ENCODE measurements around the gene DOCK2. TPM values are rescaled to one million over a fixed set of nuclear protein-coding genes. Genes with fewer than 3 reads are reported as not detected.

Gene DOCK2
- total RNA-seq, 4 donors from 2014 or later: 2.0 to 17.4 (median 7.5) TPM

DNA sequence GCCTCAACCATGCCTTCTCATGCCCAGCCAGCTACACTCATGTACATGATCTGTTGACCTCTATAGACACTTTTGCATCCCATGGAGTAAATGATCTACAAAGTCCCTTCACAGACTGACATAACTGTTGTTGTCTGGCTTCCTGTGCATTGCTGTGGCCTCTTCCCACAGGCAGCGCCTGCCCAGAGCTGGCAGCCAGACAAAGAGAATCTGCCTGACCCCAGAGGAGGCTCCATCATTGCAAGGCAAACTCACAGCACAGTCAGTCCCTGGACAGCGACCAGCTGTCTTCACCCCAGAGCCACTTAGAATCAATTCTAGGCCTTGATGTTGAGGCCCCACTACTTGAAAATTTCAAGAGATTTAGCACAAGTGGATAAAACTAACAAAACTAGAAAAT is 277.7 kb downstream of the DOCK2 start:
- Histone ChIP-seq H3K4me1 (no peaks in the 10 kb centered on the region), H3K9me3 (no peaks in the 10 kb centered on the region), H3K4me3 (no peak overlapping the region), H3K36me3 (no peaks in the 10 kb centered on the region), H3K27ac (no peak overlapping the region), H3K27me3 (no peaks in the 10 kb centered on the region)
- intact Hi-C loops (cut with DNase I; ENCODE audit: low total_unique reads): no loop called here
- DNase-seq: no peak
- TF ChIP-seq, protein P1, sequence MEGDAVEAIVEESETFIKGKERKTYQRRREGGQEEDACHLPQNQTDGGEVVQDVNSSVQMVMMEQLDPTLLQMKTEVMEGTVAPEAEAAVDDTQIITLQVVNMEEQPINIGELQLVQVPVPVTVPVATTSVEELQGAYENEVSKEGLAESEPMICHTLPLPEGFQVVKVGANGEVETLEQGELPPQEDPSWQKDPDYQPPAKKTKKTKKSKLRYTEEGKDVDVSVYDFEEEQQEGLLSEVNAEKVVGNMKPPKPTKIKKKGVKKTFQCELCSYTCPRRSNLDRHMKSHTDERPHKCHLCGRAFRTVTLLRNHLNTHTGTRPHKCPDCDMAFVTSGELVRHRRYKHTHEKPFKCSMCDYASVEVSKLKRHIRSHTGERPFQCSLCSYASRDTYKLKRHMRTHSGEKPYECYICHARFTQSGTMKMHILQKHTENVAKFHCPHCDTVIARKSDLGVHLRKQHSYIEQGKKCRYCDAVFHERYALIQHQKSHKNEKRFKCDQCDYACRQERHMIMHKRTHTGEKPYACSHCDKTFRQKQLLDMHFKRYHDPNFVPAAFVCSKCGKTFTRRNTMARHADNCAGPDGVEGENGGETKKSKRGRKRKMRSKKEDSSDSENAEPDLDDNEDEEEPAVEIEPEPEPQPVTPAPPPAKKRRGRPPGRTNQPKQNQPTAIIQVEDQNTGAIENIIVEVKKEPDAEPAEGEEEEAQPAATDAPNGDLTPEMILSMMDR (IDR thresholded peaks at IDR 0.05): no peak
- no peak for TF ChIP-seq POLR2A (IDR thresholded peaks at IDR 0.05)

DNA sequence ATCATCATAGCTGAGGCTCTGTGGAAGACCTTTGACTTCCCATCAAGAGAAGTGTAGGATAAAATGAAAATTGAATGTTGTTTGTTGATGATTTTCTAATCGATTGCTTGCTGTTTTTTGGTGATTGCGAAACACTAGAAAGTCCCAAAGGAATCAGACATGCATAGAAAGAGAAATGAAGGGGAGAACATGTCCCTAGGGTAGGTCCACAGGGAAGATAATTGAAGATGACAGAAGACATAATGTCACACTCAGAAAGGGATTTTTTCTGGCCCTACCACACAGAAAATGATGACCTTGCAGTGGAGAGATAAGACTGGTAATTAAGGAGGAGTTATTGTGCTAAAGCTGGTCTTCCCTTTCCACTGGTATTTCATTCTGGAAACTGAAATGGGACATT is 280.4 kb downstream of the DOCK2 start:
- Histone ChIP-seq H3K4me1 (no peaks in the 10 kb centered on the region), H3K4me3 (no peak overlapping the region), H3K36me3 (no peaks in the 10 kb centered on the region), H3K27ac (no peak overlapping the region), H3K27me3 (no peaks in the 10 kb centered on the region), H3K9me3 (no peaks in the 10 kb centered on the region)
- TF ChIP-seq, protein P1 (IDR thresholded peaks at IDR 0.05): no peak
- no peak for TF ChIP-seq POLR2A (IDR thresholded peaks at IDR 0.05)
- intact Hi-C loops (cut with DNase I; ENCODE audit: low total_unique reads): no loop called here
- DNase-seq: no peak

DNA sequence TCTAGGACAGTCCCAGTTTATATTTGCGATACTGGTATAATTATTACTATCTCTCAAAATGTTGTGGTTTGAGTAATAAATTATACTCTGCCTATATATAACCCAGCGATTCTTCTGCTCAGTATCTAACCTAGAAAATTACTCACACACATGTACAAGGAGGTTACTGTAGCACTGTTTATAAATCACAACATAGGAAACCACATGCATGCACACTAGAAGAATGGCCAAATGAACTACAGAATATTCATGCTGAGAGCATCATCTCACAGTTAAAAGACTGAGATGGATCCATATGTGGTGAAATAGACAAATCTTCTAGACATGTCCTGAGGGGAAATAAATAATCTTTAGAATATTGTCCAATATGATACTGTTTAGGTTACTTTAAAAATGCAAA is 281.2 kb downstream of the DOCK2 start:
- Histone ChIP-seq H3K36me3 (no peaks in the 10 kb centered on the region), H3K27ac (no peak overlapping the region), H3K9me3 (no peaks in the 10 kb centered on the region), H3K4me1 (no peaks in the 10 kb centered on the region), H3K27me3 (no peaks in the 10 kb centered on the region), H3K4me3 (no peak overlapping the region)
- intact Hi-C loops (cut with DNase I; ENCODE audit: low total_unique reads): no loop called here
- no peak for DNase-seq
- TF ChIP-seq, protein P1 (IDR thresholded peaks at IDR 0.05): no peak
- TF ChIP-seq POLR2A (IDR thresholded peaks at IDR 0.05): no peak

DNA sequence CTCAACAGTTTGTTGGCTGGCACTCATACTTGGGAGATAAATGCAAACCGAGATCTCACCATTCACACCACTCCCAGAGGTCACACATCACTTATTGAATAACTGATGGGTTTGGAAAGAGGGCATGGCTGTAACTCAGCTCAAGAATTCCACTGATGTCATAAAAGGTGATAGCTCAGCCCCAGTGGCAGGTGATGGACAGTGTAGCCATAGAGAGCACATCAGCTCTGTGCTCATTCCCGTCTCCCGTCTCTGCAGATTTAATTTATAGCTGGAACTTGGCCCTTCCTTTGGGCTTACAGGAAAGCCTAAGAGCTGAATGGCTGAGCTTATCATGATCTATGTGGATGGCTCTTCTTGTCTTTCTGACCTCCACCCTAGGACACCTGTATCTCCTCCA is 283.4 kb downstream of the DOCK2 start:
- intact Hi-C loops (cut with DNase I; ENCODE audit: low total_unique reads): no loop called here
- TF ChIP-seq, protein P1 (IDR thresholded peaks at IDR 0.05): no peak
- no peak for TF ChIP-seq POLR2A (IDR thresholded peaks at IDR 0.05)
- H3K27me3 ChIP-seq: no peaks in the 10 kb centered on the region
- H3K4me3 ChIP-seq: no peak overlapping the region
- DNase-seq: no peak
- no peaks in the 10 kb centered on the region for H3K4me1 ChIP-seq
- no peak overlapping the region for H3K27ac ChIP-seq
- H3K36me3 ChIP-seq: no peaks in the 10 kb centered on the region
- H3K9me3 ChIP-seq: no peaks in the 10 kb centered on the region

DNA sequence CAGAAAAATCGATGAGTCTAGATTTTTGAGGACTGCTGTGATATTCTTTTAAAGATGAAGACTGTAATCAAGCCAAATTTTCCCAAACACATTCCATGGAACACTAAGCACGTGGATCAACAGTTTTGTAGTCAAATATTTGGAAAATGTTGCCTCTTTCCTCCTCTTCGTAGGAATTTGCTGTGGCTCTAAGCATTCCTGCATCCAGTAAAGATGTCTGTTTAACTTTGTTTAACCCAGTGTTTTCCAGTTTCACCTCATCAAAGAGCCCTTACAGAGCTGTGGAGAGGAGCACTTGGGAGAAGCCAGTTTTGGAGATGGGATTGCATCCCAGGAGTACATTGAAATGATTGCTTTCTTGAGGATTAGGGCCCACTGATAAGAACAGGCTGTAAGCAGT is 284.3 kb downstream of the DOCK2 start:
- H3K27ac ChIP-seq: no peak overlapping the region
- H3K4me1 ChIP-seq: no peaks in the 10 kb centered on the region
- no peak overlapping the region for H3K4me3 ChIP-seq
- no peaks in the 10 kb centered on the region for H3K36me3 ChIP-seq
- DNase-seq: no peak
- no peaks in the 10 kb centered on the region for H3K9me3 ChIP-seq
- H3K27me3 ChIP-seq: no peaks in the 10 kb centered on the region
- intact Hi-C loops (cut with DNase I; ENCODE audit: low total_unique reads): no loop called here
- TF ChIP-seq, protein P1 (IDR thresholded peaks at IDR 0.05): no peak
- no peak for TF ChIP-seq POLR2A (IDR thresholded peaks at IDR 0.05)

All from uterus (tissue), 4 donors.